GM18511 (cell line): ENCODE results near the gene RAD18.

ENCODE experiments used
- ATAC-seq: cut with Tn5 transposase; IDR thresholded peaks from one replicate; pipeline ENCODE4 v1.9.1; 2021; ENCODE audit warnings: mild to moderate bottlenecking, moderate library complexity; ENCODE audit not compliant: unreplicated experiment

Gene RAD18

GRCh38 chr3:8963137-8963853, at the start of gene RAD18:
Gene RAD18 (minus strand): TSS chr3:8963472. CDS start chr3:8963385, 87 bp downstream.
- ATAC-seq = peak; percentile 91

GRCh38 chr3:9012521-9012920, 49.2 kb upstream of the RAD18 start:
- ATAC-seq = no peak

- no peak for ATAC-seq
These were observed 46.8 kb upstream of the RAD18 start for GRCh38 chr3:9009976-9010545.

GRCh38 chr3:9008550-9009255, 45.4 kb upstream of the RAD18 start:
- ATAC-seq = no peak

- ATAC-seq = no peak
These were observed 44.7 kb upstream of the RAD18 start for GRCh38 chr3:9007928-9008327.

- no peak for ATAC-seq
These were observed 43.9 kb upstream of the RAD18 start for GRCh38 chr3:9007213-9007612.

GRCh38 chr3:9000041-9000440, 36.8 kb upstream of the RAD18 start:
- no peak for ATAC-seq

GRCh38 chr3:8997151-8997550, 33.9 kb upstream of the RAD18 start:
- no peak for ATAC-seq

- no peak for ATAC-seq
These were observed 33.4 kb upstream of the RAD18 start for GRCh38 chr3:8996681-8997121.

GRCh38 chr3:8996216-8996615, 32.9 kb upstream of the RAD18 start:
- no peak for ATAC-seq

GRCh38 chr3:8994226-8994625, 31.0 kb upstream of the RAD18 start:
- ATAC-seq = no peak

- no peak for ATAC-seq
These were observed 30.1 kb upstream of the RAD18 start for GRCh38 chr3:8993331-8993730.

GRCh38 chr3:8992854-8993253, 29.6 kb upstream of the RAD18 start:
- no peak for ATAC-seq

- ATAC-seq = no peak
These were observed 28.9 kb upstream of the RAD18 start for GRCh38 chr3:8992199-8992598.

GRCh38 chr3:8990266-8991215, 27.3 kb upstream of the RAD18 start:
- no peak for ATAC-seq

- no peak for ATAC-seq
These were observed 25.7 kb upstream of the RAD18 start for GRCh38 chr3:8988791-8989558.

- ATAC-seq = no peak
These were observed 25.0 kb upstream of the RAD18 start for GRCh38 chr3:8988384-8988655.

GRCh38 chr3:8987645-8988383, 24.5 kb upstream of the RAD18 start:
- peak; percentile 92 for ATAC-seq

- ATAC-seq = no peak
These were observed 24.0 kb upstream of the RAD18 start for GRCh38 chr3:8987226-8987625.

- ATAC-seq = no peak
These were observed 23.5 kb upstream of the RAD18 start for GRCh38 chr3:8986741-8987140.
